Measurements from ENCODE around the gene SLC26A3.

DNA sequence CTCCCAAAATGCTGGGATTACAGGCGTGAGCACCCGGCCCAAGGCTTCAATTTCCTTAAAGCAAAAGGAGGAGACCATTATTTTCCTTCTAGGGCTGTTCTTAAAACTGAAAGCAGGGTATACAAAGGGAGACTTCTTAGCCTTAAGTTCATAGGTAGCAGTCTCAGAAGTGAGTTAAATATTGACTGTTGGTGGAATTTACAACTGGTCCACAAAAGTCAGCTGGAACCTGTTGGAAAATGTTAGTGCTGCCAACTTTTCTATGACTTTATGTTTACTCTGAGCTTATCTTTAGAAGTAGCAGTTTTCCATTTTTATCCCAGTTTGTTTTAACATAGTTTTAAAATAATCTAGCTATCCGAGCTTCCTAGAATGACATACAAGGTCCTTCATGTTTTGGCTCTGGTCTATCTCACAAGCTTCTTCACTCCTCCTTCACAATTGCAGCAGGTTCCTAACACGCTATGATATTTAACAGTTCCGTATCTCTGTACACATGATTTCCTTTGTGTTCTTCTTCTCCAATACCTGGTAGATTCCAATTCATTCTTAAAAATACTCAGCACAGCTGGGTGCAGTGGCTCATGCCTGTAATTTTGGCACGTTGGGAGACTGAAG lies 3.3 kb downstream of the SLC26A3 start:
- TF ChIP-seq, protein P1, sequence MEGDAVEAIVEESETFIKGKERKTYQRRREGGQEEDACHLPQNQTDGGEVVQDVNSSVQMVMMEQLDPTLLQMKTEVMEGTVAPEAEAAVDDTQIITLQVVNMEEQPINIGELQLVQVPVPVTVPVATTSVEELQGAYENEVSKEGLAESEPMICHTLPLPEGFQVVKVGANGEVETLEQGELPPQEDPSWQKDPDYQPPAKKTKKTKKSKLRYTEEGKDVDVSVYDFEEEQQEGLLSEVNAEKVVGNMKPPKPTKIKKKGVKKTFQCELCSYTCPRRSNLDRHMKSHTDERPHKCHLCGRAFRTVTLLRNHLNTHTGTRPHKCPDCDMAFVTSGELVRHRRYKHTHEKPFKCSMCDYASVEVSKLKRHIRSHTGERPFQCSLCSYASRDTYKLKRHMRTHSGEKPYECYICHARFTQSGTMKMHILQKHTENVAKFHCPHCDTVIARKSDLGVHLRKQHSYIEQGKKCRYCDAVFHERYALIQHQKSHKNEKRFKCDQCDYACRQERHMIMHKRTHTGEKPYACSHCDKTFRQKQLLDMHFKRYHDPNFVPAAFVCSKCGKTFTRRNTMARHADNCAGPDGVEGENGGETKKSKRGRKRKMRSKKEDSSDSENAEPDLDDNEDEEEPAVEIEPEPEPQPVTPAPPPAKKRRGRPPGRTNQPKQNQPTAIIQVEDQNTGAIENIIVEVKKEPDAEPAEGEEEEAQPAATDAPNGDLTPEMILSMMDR (IDR thresholded peaks at IDR 0.05) = no peak
- no peak for TF ChIP-seq POLR2A (IDR thresholded peaks at IDR 0.05)

Measured in testis (tissue), 2 donors.